Measurements from ENCODE around the gene LRRC47.

DNA sequence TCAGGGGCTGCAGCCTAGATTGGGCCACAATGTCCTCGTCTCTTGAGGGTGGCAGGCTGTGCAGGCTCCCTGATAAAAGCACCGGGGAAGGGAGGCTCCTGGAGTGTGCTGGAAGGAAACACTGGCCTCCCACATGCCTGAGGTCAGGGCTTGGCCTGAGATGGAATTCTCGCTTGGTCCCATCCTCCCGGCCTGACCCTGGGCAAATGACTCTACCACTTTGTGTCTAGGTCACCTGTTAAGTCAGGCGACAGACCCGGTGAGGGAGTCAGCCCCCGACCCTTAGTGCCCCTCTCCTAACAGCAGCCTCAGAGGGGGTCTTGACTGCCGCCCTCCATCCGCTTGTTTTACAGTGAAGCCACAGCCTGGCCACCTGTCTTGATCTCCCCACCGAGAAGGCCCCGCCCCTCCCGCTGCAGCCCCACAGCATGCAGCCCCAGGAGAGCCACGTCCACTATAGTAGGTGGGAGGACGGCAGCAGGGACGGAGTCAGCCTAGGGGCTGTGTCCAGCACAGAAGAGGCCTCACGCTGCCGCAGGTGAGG is 21.3 kb downstream of the LRRC47 start:
- TF ChIP-seq, protein P1, sequence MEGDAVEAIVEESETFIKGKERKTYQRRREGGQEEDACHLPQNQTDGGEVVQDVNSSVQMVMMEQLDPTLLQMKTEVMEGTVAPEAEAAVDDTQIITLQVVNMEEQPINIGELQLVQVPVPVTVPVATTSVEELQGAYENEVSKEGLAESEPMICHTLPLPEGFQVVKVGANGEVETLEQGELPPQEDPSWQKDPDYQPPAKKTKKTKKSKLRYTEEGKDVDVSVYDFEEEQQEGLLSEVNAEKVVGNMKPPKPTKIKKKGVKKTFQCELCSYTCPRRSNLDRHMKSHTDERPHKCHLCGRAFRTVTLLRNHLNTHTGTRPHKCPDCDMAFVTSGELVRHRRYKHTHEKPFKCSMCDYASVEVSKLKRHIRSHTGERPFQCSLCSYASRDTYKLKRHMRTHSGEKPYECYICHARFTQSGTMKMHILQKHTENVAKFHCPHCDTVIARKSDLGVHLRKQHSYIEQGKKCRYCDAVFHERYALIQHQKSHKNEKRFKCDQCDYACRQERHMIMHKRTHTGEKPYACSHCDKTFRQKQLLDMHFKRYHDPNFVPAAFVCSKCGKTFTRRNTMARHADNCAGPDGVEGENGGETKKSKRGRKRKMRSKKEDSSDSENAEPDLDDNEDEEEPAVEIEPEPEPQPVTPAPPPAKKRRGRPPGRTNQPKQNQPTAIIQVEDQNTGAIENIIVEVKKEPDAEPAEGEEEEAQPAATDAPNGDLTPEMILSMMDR (IDR thresholded peaks at IDR 0.05) = no peak
- TF ChIP-seq POLR2A (IDR thresholded peaks at IDR 0.05) = no peak

Measured in uterus (tissue), 2 donors.